H1 (cell line): ENCODE data around the gene PLEKHA5. TPM values are rescaled to one million over a fixed set of nuclear protein-coding genes. Genes with fewer than 3 reads are reported as not detected.

Experiments used
- CTCF ChIA-PET: fragments of 300-600 bp; sonication (Branson Sonifier 250); formaldehyde crosslinking; loops from one replicate; lab custom pipeline; 2021; ENCODE audit not compliant: partially characterized antibody; lab: Charles Lee
- POLR2A ChIA-PET: fragments of 300-600 bp; sonication (Branson Sonifier 250); formaldehyde crosslinking; loops from one replicate; lab custom pipeline; 2021; ENCODE audit warnings: inconsistent platforms; ENCODE audit not compliant: partially characterized antibody; lab: Charles Lee
- DNase-seq, 2 experiments: peaks; one replicate each; pipeline versions ENCODE4 v3.0.0 to v3.0.0-alpha.2; 2010 to 2022; ENCODE audit warnings: low spot score in 2 of 2, low read depth in 1 of 2, mixed read lengths in 1 of 2
- FAIRE-seq: peaks from 2 replicates; lab custom pipeline; 2011; peaks lifted over from hg19 to GRCh38; lab: Jason Lieb, UNC
- H2AFZ ChIP-seq: 2 replicates; pipeline ENCODE4 v1.8.1; 2012; ENCODE audit warnings: low read length, inconsistent platforms
- H2AK5ac ChIP-seq: 2 replicates; pipeline ENCODE4 v1.6.1; 2013; ENCODE audit warnings: low read depth, low read length
- H2BK120ac ChIP-seq: replicated peaks from 2 replicates; pipeline ENCODE3; 2013; ENCODE audit warnings: low read depth, low read length, inconsistent platforms
- H2BK12ac ChIP-seq: 2 replicates; pipeline ENCODE4 v1.6.1; 2013; ENCODE audit warnings: low read depth, low read length
- H2BK15ac ChIP-seq: 2 replicates; pipeline ENCODE4 v1.6.1; 2013; ENCODE audit warnings: low read length
- H2BK20ac ChIP-seq: 2 replicates; pipeline ENCODE4 v1.6.1; 2013; ENCODE audit warnings: low read length
- H2BK5ac ChIP-seq: 2 replicates; pipeline ENCODE4 v1.6.1; 2013; ENCODE audit warnings: low read depth, low read length
- H3K14ac ChIP-seq: 2 replicates; pipeline ENCODE4 v1.6.1; 2013; ENCODE audit warnings: inconsistent platforms; ENCODE audit not compliant: insufficient read length
- H3K18ac ChIP-seq: 2 replicates; pipeline ENCODE4 v1.6.1; 2013; ENCODE audit warnings: low read length; ENCODE audit errors: extremely low read depth
- H3K23ac ChIP-seq: 2 replicates; pipeline ENCODE4 v1.6.1; 2013; ENCODE audit warnings: inconsistent platforms; ENCODE audit not compliant: insufficient read length
- H3K23me2 ChIP-seq: 2 replicates; pipeline ENCODE4 v1.6.1; 2013; ENCODE audit warnings: low read depth, low read length
- H3K27ac ChIP-seq: 2 replicates; pipeline ENCODE4 v1.6.1; 2011; ENCODE audit warnings: low read depth, low read length, inconsistent platforms
- H3K27me3 ChIP-seq, 4 experiments: replicated peaks in 1 of 4; 1 replicate in 1 of 4; 2 replicates in 3 of 4; pipeline versions ENCODE4 v1.6.1 to v1.8.1; 2011 to 2013; ENCODE audit warnings: low read length in 3 of 4, mild to moderate bottlenecking in 3 of 4, inconsistent platforms in 2 of 4, mixed read lengths in 2 of 4, moderate library complexity in 1 of 4; ENCODE audit not compliant: control insufficient read depth in 3 of 4, insufficient read depth in 3 of 4; ENCODE audit errors: extremely low read depth in 1 of 4
- H3K36me3 ChIP-seq, 4 experiments: 2 replicates each; pipeline versions ENCODE4 v1.6.1 to v1.8.1; 2011 to 2013; ENCODE audit warnings: mild to moderate bottlenecking in 4 of 4, low read length in 3 of 4, moderate library complexity in 2 of 4, control low read depth in 1 of 4, inconsistent platforms in 1 of 4; ENCODE audit not compliant: insufficient read depth in 4 of 4, control insufficient read depth in 2 of 4
- H3K4ac ChIP-seq: replicated peaks from 2 replicates; pipeline ENCODE3; 2013; ENCODE audit warnings: low read length, low read depth, mixed read lengths, inconsistent platforms; ENCODE audit not compliant: insufficient read length
- H3K4me1 ChIP-seq, 4 experiments: replicated peaks in 1 of 4; 1 replicate in 1 of 4; 2 replicates in 3 of 4; pipeline versions ENCODE4 v1.6.1 to v1.8.1; 2011 to 2013; ENCODE audit warnings: low read length in 3 of 4, inconsistent platforms in 2 of 4, mixed read lengths in 1 of 4; ENCODE audit not compliant: insufficient read depth in 4 of 4, control insufficient read depth in 3 of 4
- H3K4me2 ChIP-seq, 2 experiments: 2 replicates each; pipeline versions ENCODE4 v1.6.1 to v1.8.1; 2011 to 2013; ENCODE audit warnings: low read depth in 2 of 2, low read length in 2 of 2, control low read depth in 1 of 2, inconsistent platforms in 1 of 2, mild to moderate bottlenecking in 1 of 2; ENCODE audit not compliant: insufficient read depth in 1 of 2
- H3K4me3 ChIP-seq, 4 experiments: fragments of 200-600, 300-600 bp in 1 of 4; sonication (generic), shearing (Covaris generic), sonication (Bioruptor Twin) in 1 of 4; 2 replicates each; pipeline versions ENCODE4 v1.5.1 to v1.8.1; 2011 to 2016; ENCODE audit warnings: low read length in 4 of 4, low read depth in 3 of 4, control low read depth in 2 of 4, inconsistent platforms in 2 of 4, mild to moderate bottlenecking in 2 of 4, mixed read lengths in 1 of 4, moderate library complexity in 1 of 4; ENCODE audit not compliant: insufficient read depth in 2 of 4; ENCODE audit errors: extremely low read depth in 1 of 4
- H3K56ac ChIP-seq: replicated peaks from 2 replicates; pipeline ENCODE3; 2013; ENCODE audit warnings: low read depth, mild to moderate bottlenecking, mixed read lengths, low read length, inconsistent platforms; ENCODE audit not compliant: insufficient read length
- H3K79me1 ChIP-seq: 2 replicates; pipeline ENCODE4 v1.6.1; 2013; ENCODE audit warnings: low read depth, low read length, control low read depth
- H3K79me2 ChIP-seq, 2 experiments: 2 replicates each; pipeline versions ENCODE4 v1.6.1 to v1.8.1; 2012 to 2013; ENCODE audit warnings: low read length in 2 of 2, mild to moderate bottlenecking in 2 of 2, inconsistent platforms in 1 of 2; ENCODE audit not compliant: insufficient read depth in 2 of 2, control insufficient read depth in 1 of 2
- H3K9ac ChIP-seq, 4 experiments: replicated peaks in 1 of 4; 1 replicate in 1 of 4; 2 replicates in 3 of 4; pipeline versions ENCODE4 v1.6.1 to v1.8.1; 2011 to 2013; ENCODE audit warnings: low read depth in 3 of 4, low read length in 3 of 4, control low read depth in 2 of 4, mild to moderate bottlenecking in 2 of 4, moderate library complexity in 2 of 4, inconsistent platforms in 1 of 4; ENCODE audit errors: extremely low read depth in 1 of 4
- H3K9me3 ChIP-seq, 2 experiments: 2 replicates each; pipeline versions ENCODE4 v1.6.1 to v1.8.1; 2012 to 2013; ENCODE audit warnings: mild to moderate bottlenecking in 2 of 2, moderate library complexity in 2 of 2, control low read depth in 1 of 2, inconsistent platforms in 1 of 2, low read depth in 1 of 2, low read length in 1 of 2, mixed read lengths in 1 of 2; ENCODE audit not compliant: insufficient read depth in 2 of 2
- H4K20me1 ChIP-seq, 2 experiments: replicated peaks in 1 of 2; 2 replicates each; pipeline versions ENCODE3 to v1.8.1; 2011 to 2013; ENCODE audit warnings: inconsistent platforms in 2 of 2, low read length in 2 of 2, mild to moderate bottlenecking in 1 of 2; ENCODE audit not compliant: insufficient read depth in 2 of 2, control insufficient read depth in 1 of 2
- H4K5ac ChIP-seq: 2 replicates; pipeline ENCODE4 v1.6.1; 2013; ENCODE audit warnings: low read length, low read depth, mixed read lengths, inconsistent platforms; ENCODE audit not compliant: insufficient read length
- H4K8ac ChIP-seq: 2 replicates; pipeline ENCODE4 v1.8.0; 2013; ENCODE audit warnings: mild to moderate bottlenecking, moderate library complexity, low read length, inconsistent platforms; ENCODE audit not compliant: insufficient read depth; ENCODE audit errors: extremely low read depth
- H4K91ac ChIP-seq: replicated peaks from 2 replicates; pipeline ENCODE3; 2013; ENCODE audit warnings: low read length, mixed read lengths, inconsistent platforms; ENCODE audit not compliant: insufficient read length
- RXRA ChIP-seq: IDR thresholded peaks from 2 replicates; pipeline ENCODE4 v1.6.1; 2011; ENCODE audit warnings: low read depth, mild to moderate bottlenecking, low read length, moderate library complexity; ENCODE audit not compliant: insufficient read depth
- WGBS, 2 experiments: shearing (Covaris generic) in 1 of 2; methylation state at CpG; one replicate each; pipeline versions ENCODE4 v1.1.6 to v1.1.7; 2013 to 2015; ENCODE audit warnings: low lambda C conversion rate in 2 of 2, mixed read lengths in 2 of 2, inconsistent platforms in 1 of 2, low coverage in 1 of 2, missing lambda C conversion rate in 1 of 2; ENCODE audit not compliant: insufficient replicate concordance in 2 of 2, insufficient coverage in 1 of 2, insufficient read length in 1 of 2; ENCODE audit errors: extremely low coverage in 1 of 2, missing lambda C conversion rate in 1 of 2; 5-methylcytosine and 5-hydroxymethylcytosine counted together
- polyA plus RNA-seq, 7 experiments: library from polyadenylated mRNA; depleted of rRNA in 3 of 7; stranded (reverse) in 5 of 7; unstranded in 2 of 7; fragments of >200 nt in 5 of 7; fragments of 200-250 nt in 2 of 7; gene quantifications; 1 replicate in 5 of 7; 2 replicates in 1 of 7; 4 replicates in 1 of 7; pipeline versions ENCODE4 v1.2.1 to v1.2.3, GENCODE V29; 2011 to 2013; ENCODE audit warnings: missing spikeins in 2 of 7, mixed read lengths in 2 of 7
- total RNA-seq: library from RNA; stranded (reverse); fragmentation: NEBNext Ultra II Directional; extraction: Animal tissue kit (Norgen Biotek cat#: 25700); gene quantifications from 2 replicates; pipeline ENCODE4 v1.2.1, GENCODE V29; 2021

PLEKHA5 gene
- total and polyA plus RNA-seq, 2 of the 8 experiments (the other 6 are each of a cell fraction or from before 2014, with no cell fraction given), result 17.2 to 66.1 TPM

DNA sequence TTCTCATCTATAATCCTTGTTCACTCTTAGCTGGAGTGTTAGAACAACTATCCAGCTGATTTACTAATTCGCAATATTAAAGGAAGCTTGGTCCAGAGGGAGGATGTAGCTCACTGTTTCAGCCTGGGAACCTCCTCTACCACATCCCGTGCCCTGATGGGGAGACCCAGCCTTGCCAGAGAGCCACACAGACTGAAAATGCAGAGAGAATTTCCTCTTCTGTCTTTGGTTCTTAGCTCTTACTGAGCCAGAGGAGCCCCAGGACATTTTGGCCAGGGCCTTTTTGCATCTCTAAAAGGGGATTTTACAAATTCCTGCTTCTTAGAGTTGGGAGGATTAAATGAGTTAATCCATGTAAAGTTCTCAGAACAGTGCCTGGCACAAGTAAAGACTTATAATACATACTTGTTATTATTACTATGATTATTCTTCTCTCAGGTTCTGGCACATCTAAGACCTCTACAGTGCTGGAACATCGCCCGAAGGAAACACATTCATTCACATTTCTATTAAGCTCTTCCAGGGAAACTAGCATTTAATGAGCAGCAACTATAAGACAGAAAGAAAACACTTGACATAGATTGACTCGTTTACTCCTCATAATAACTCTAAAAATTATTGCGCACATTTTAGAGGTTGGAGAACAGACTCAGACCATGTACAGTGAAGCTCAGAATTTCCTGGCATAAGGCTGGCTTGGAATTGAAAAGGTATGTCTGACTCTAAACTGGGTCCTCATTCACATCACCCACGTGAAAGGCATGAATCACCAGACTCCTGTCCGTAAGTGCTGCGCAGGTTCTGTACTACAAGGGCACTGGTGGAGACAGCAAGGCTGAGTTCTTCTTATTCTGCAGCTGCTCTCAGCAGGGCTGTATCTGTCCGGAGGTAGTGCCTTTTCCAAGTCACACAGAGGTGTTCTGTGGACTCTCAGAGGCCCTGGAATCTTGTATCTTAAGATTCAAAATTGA, 282.0 kb downstream of the PLEKHA5 start:
- Histone ChIP-seq H3K4ac (peak overlapping the region; percentile 1), H2BK20ac (no peak overlapping the region), H4K20me1 (no peaks in the 10 kb centered on the region), H3K27me3 (no peaks in the 10 kb centered on the region), H3K23me2 (no peaks in the 10 kb centered on the region), H4K5ac (peak overlapping the region; percentile 12), H3K9ac (no peak overlapping the region), H3K4me1 (peaks cover 8 to 13% (median 9%) of the 10 kb centered on the region in 4 experiments; a peak in 5 of 7 replicates), H3K79me1 (no peaks in the 10 kb centered on the region), H3K14ac (no peak overlapping the region), H4K91ac (peak overlapping the region; percentile 36), H2BK12ac (peak overlapping the region; percentile 82; the same call in 1 of the 2 replicates), H3K56ac (no peak overlapping the region), H3K36me3 (no peaks in the 10 kb centered on the region), H2AFZ (no peak overlapping the region), H2BK15ac (peak overlapping the region; percentile 61; the same call in 1 of the 2 replicates), H3K9me3 (no peaks in the 10 kb centered on the region), H3K4me2 (no peak overlapping the region; a peak in 1 of 4 replicates), H2AK5ac (peak overlapping the region; percentile 43; the same call in 1 of the 2 replicates), H2BK120ac (peak overlapping the region; percentile 63), H3K18ac (peak overlapping the region; percentile 96), H4K8ac (no peak overlapping the region), H3K4me3 (no peak overlapping the region; a peak in 1 of 8 replicates), H3K23ac (no peak overlapping the region), H3K27ac (no peak overlapping the region), H2BK5ac (no peak overlapping the region; the same call in 1 of the 2 replicates), H3K79me2 (no peaks in the 10 kb centered on the region)
- ChIA-PET POLR2A (interaction anchor here (0.6 to 1.9 kb wide), 2 partner anchors 27 to 42 kb away, joined by 3 to 4 read pairs; no protein-coding TSS in a partner anchor), CTCF (interaction anchor here (0.5 to 0.9 kb wide), 4 partner anchors 11 to 1369 kb away, joined by 3 to 4 read pairs (median 3); no protein-coding TSS in a partner anchor)
- no peak for DNase-seq
- WGBS, 2 experiments, result 79% methylated on average over 10 of the region's 10 CpGs; no CpG with 5 or more reads in 1 of the 2 experiments
- FAIRE-seq, result peak; percentile 77
- TF ChIP-seq RXRA, result no peak
